ENCODE results near the gene PLPP4.

The PLPP4 gene

GRCh38 chr10:120580918-120581895, 124.2 kb downstream of the PLPP4 start:
- no peak for DNase-seq

GRCh38 chr10:120582753-120583152, 125.7 kb downstream of the PLPP4 start:
- DNase-seq = no peak

GRCh38 chr10:120583424-120584108, 126.5 kb downstream of the PLPP4 start:
- no peak for DNase-seq

GRCh38 chr10:120584786-120585185, 127.8 kb downstream of the PLPP4 start:
- DNase-seq = no peak

GRCh38 chr10:120586471-120586872, 129.4 kb downstream of the PLPP4 start:
- no peak for DNase-seq

GRCh38 chr10:120587061-120587460, 130.0 kb downstream of the PLPP4 start:
- no peak for DNase-seq

GRCh38 chr10:120588311-120588710, 131.3 kb downstream of the PLPP4 start:
- no peak for DNase-seq

- no peak for DNase-seq
Observed at GRCh38 chr10:120593693-120594092, 136.7 kb downstream of the PLPP4 start.

- DNase-seq = no peak
Observed at GRCh38 chr10:120597902-120598301, 140.9 kb downstream of the PLPP4 start.

GRCh38 chr10:120598386-120598785, 141.4 kb downstream of the PLPP4 start:
- DNase-seq = peak; percentile 70

GRCh38 chr10:120599200-120599724, 142.2 kb downstream of the PLPP4 start:
- no peak for DNase-seq

- DNase-seq = no peak
Observed at GRCh38 chr10:120600871-120601649, 144.0 kb downstream of the PLPP4 start.

GRCh38 chr10:120601999-120602398, 145.0 kb downstream of the PLPP4 start:
- no peak for DNase-seq

GRCh38 chr10:120605410-120605809, 148.4 kb downstream of the PLPP4 start:
- DNase-seq = no peak

GRCh38 chr10:120606051-120606764, 149.2 kb downstream of the PLPP4 start:
- DNase-seq = no peak

- DNase-seq = no peak
Observed at GRCh38 chr10:120607016-120607709, 150.1 kb downstream of the PLPP4 start.

- no peak for DNase-seq
Observed at GRCh38 chr10:120607710-120608703, 151.0 kb downstream of the PLPP4 start.

GRCh38 chr10:120609006-120609405, 152.0 kb downstream of the PLPP4 start:
- DNase-seq = peak; percentile 12

- DNase-seq = no peak
Observed at GRCh38 chr10:120610791-120611190, 153.8 kb downstream of the PLPP4 start.

GRCh38 chr10:120612756-120613155, 155.7 kb downstream of the PLPP4 start:
- DNase-seq = no peak
